Ovary (tissue), 9 donors: ENCODE data around the gene LCN12. TPM values are rescaled to one million over a fixed set of nuclear protein-coding genes. Genes with fewer than 3 reads are reported as not detected.

Experiments used
- DNase-seq, 5 donors: peaks; one replicate each; pipeline ENCODE4 v3.0.0-alpha.2; 2019 to 2020
- H3K27ac ChIP-seq, 2 donors: fragments of 200-600 bp; one replicate each; pipeline versions ENCODE4 v1.5.1 to v1.8.0; 2019 to 2022
- H3K27me3 ChIP-seq: fragments of 200-600 bp; one replicate; pipeline ENCODE4 v1.8.0; 2022
- H3K36me3 ChIP-seq: fragments of 200-600 bp; sonication (generic); one replicate; pipeline ENCODE4 v1.5.1; 2019
- H3K4me1 ChIP-seq: one replicate; pipeline ENCODE4 v1.8.1; 2013; ENCODE audit warnings: mild to moderate bottlenecking, moderate library complexity; ENCODE audit not compliant: insufficient read depth
- H3K4me3 ChIP-seq: fragments of 200-600 bp; sonication (generic); one replicate; pipeline ENCODE4 v1.5.1; 2017
- H3K9me3 ChIP-seq, 2 donors: fragments of 200-600 bp in 1 of 2; sonication (generic) in 1 of 2; one replicate each; pipeline versions ENCODE4 v1.5.1 to v1.8.1; 2013 to 2019; ENCODE audit warnings: mild to moderate bottlenecking in 1 of 2, moderate library complexity in 1 of 2
- EP300 ChIP-seq: sonication (generic); formaldehyde crosslinking; IDR thresholded peaks from one replicate; pipeline ENCODE4 v1.6.1; 2017; ENCODE audit warnings: antibody characterized with exemption
- POLR2A ChIP-seq: fragments of 450-650 bp; IDR thresholded peaks from one replicate; pipeline ENCODE4 v1.6.1; 2017; ENCODE audit warnings: antibody characterized with exemption, mild to moderate bottlenecking, moderate library complexity
- WGBS, 3 donors: extraction: QIAGEN DNeasy Blood & Tissue Kit in 1 of 3; methylation state at CpG; one replicate each; pipeline versions ENCODE4 v1.1.5 to v1.1.7; 2013 to 2017; 5-methylcytosine and 5-hydroxymethylcytosine counted together
- intact Hi-C, 4 donors: fragments of 100-400 bp; cut with DNase I; formaldehyde crosslinking; loops; one replicate each; pipeline versions ENCODE4 v1.11.0 to v1.15.1; 2022 to 2023
- polyA plus RNA-seq, 2 donors: library from polyadenylated mRNA; stranded (reverse); fragments of 200-250 nt in 1 of 2; fragments of 350-450 nt in 1 of 2; fragmentation: Illumina TruSeq in 1 of 2; extraction: RNeasy Lipid Tissue Mini Kit (QIAGEN cat#74804) in 1 of 2; gene quantifications; one replicate each; pipeline ENCODE4 v1.2.3, GENCODE V29; 2013 to 2014
- total RNA-seq, 7 donors: library from RNA; depleted of rRNA in 2 of 7; stranded (reverse); fragments of >200 nt in 2 of 7; fragmentation: NEBNext Ultra II Directional in 3 of 7; extraction: Animal tissue kit (Norgen Biotek cat#: 25700) in 3 of 7; gene quantifications; one replicate each; pipeline versions ENCODE4 v1.1.0 to v1.2.4, GENCODE V29; 2016 to 2023
- TF ChIP-seq, protein P1 (sequence below), 3 donors: fragments of 450-650 bp in 2 of 3; fragments of 200-600 bp in 1 of 3; IDR thresholded peaks; one replicate each; pipeline versions ENCODE4 v1.5.1 to v1.8.0; 2016 to 2022; ENCODE audit warnings: antibody characterized with exemption in 3 of 3, mild to moderate bottlenecking in 1 of 3
- donor health status: DM: no; HTN: no; CAD: no; lungs with moderate emphysema.
- donor health status: DM: no; HTN: no; CAD: no.
- donor health status: Bipolar disorder and iron deficiency.
- donor health status: DM: yes; HTN: yes; CAD: no.
- donor health status: DM: no; HTN: no; CAD: no.
- donor health status: DM: yes; HTN: yes; CAD: no.

LCN12 gene
- total and polyA plus RNA-seq, 9 donors, result 1.1 to 40.9 (median 13.4) TPM

GRCh38 chr9:136927343-136928271 is 24.5 kb upstream of the LCN12 start:
- H3K36me3 ChIP-seq, result no peaks in the 10 kb centered on the region
- WGBS, 3 donors, result 61 to 68% (median 62%) methylated on average over 22 to 23 of the region's 23 CpGs
- DNase-seq, result no peak
- no peaks in the 10 kb centered on the region for H3K4me1 ChIP-seq
- no peak overlapping the region for H3K27ac ChIP-seq
- intact Hi-C loops, result loop anchor here in 1 of 4 donors (2.0 kb wide), 1 partner anchor 61 kb away; the partner anchor contains the start of gene EDF1
- no peaks in the 10 kb centered on the region for H3K9me3 ChIP-seq
- H3K4me3 ChIP-seq, result no peak overlapping the region
- TF ChIP-seq, protein P1, sequence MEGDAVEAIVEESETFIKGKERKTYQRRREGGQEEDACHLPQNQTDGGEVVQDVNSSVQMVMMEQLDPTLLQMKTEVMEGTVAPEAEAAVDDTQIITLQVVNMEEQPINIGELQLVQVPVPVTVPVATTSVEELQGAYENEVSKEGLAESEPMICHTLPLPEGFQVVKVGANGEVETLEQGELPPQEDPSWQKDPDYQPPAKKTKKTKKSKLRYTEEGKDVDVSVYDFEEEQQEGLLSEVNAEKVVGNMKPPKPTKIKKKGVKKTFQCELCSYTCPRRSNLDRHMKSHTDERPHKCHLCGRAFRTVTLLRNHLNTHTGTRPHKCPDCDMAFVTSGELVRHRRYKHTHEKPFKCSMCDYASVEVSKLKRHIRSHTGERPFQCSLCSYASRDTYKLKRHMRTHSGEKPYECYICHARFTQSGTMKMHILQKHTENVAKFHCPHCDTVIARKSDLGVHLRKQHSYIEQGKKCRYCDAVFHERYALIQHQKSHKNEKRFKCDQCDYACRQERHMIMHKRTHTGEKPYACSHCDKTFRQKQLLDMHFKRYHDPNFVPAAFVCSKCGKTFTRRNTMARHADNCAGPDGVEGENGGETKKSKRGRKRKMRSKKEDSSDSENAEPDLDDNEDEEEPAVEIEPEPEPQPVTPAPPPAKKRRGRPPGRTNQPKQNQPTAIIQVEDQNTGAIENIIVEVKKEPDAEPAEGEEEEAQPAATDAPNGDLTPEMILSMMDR (IDR thresholded peaks at IDR 0.05), result no peak
- TF ChIP-seq POLR2A (no peak), EP300 (no peak)
- H3K27me3 ChIP-seq, result no peaks in the 10 kb centered on the region

DNA sequence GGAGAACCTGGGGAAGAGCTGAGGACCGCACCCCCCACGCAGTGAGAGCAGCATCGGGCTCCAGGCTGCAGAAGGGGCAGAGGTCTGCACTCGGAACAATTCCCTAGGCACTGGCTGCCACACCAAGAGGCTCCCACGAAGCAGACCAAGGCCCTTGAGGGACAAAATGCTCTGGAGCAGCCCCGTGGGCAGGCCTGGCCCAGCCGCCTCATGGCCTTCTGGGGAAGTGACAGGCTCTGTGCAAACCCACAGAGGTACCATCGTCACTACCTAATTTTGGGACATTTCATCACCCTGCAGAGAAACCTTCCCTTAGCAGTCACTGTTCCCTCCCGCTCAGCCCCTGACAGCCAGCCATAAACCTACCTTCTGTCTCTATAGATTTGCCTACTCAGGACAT is 23.5 kb upstream of the LCN12 start:
- H3K36me3 ChIP-seq, result no peaks in the 10 kb centered on the region
- intact Hi-C loops, result loop anchor here in 1 of 4 donors (2.0 kb wide), 1 partner anchor 62 kb away; the partner anchor contains the start of gene EDF1
- DNase-seq, result no peak
- no peaks in the 10 kb centered on the region for H3K9me3 ChIP-seq
- no peaks in the 10 kb centered on the region for H3K4me1 ChIP-seq
- 80 to 82% (median 81%) methylated on average over 9 of the region's 9 CpGs for WGBS, 3 donors
- no peaks in the 10 kb centered on the region for H3K27me3 ChIP-seq
- no peak overlapping the region for H3K27ac ChIP-seq
- H3K4me3 ChIP-seq, result no peak overlapping the region
- TF ChIP-seq POLR2A (no peak), EP300 (no peak)
- TF ChIP-seq, protein P1 (IDR thresholded peaks at IDR 0.05), result no peak

DNA sequence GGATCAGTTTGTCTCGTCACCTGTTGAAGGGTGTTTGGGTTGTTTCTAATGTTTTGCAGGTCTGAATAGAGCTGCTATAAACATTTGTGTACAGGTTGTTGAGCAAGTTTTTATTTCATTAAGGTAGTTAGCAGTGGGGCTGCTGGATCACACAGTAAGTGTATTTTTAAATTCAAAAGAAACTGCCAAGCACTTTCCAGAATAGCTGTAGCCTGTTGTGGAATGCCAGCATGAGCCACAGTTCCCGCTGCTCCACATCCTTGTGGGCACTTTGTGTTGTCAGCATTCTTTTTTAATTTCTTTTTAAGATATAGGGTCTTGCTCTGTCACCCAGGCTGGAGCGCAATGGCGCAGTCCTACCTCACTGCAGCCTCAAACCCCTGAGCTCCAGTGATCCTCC is 22.1 kb upstream of the LCN12 start:
- Histone ChIP-seq H3K27ac (no peak overlapping the region), H3K4me1 (no peaks in the 10 kb centered on the region), H3K9me3 (no peaks in the 10 kb centered on the region), H3K36me3 (no peaks in the 10 kb centered on the region), H3K27me3 (no peaks in the 10 kb centered on the region), H3K4me3 (no peak overlapping the region)
- 95 to 98% (median 96%) methylated on average over 4 of the region's 4 CpGs for WGBS, 3 donors
- TF ChIP-seq EP300 (no peak), POLR2A (no peak)
- TF ChIP-seq, protein P1 (IDR thresholded peaks at IDR 0.05), result no peak
- no peak for DNase-seq
- intact Hi-C loops, result loop anchor here in 1 of 4 donors (5.0 kb wide), 1 partner anchor 33 kb away; no protein-coding TSS in a partner anchor

DNA sequence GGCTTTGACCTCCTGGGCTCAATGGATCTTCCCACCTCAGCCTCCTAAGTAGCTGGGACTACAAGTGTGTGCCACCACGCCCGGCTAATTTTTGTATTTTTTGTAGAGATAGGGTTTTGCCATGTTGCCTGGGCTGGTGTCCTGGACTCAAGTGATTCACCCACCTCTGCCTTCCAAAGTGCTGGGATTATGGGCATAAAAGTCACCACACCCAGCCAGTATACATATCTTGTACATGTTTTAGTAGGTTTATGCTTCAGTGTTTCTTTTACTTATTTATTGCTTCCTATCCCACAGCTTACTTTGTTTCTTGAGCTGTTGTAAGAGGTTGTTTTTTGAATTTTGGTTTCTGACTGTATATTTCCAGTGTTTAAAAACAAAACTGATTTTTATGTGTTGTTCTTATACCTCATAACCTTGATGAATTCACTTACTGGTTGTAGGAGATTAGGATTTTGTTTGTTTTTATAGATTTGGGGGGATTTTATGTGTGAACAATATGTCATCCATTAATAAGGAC is 20.4 kb upstream of the LCN12 start:
- H3K4me3 ChIP-seq, result no peak overlapping the region
- H3K36me3 ChIP-seq, result no peaks in the 10 kb centered on the region
- intact Hi-C loops, result loop anchor here in 1 of 4 donors (5.0 kb wide), 1 partner anchor 34 kb away; no protein-coding TSS in a partner anchor
- H3K9me3 ChIP-seq, result no peaks in the 10 kb centered on the region
- DNase-seq, result no peak
- WGBS, 3 donors, result 95 to 98% (median 96%) methylated on average over 2 of the region's 2 CpGs
- H3K27ac ChIP-seq, result no peak overlapping the region
- TF ChIP-seq POLR2A, result no peak
- no peak for TF ChIP-seq EP300
- TF ChIP-seq, protein P1 (IDR thresholded peaks at IDR 0.05), result no peak
- no peaks in the 10 kb centered on the region for H3K4me1 ChIP-seq
- H3K27me3 ChIP-seq, result no peaks in the 10 kb centered on the region
